ENCODE measurements around the gene MRPS21. TPM values are rescaled to one million over a fixed set of nuclear protein-coding genes. Genes with fewer than 3 reads are reported as not detected.
"Not testable (repeated sequence)": the region's sequence is repeated elsewhere in the genome, so short reads cannot be mapped to it uniquely, and the experiment has no call there.

Gene MRPS21
- total RNA-seq, 1 experiment from 2014 or later = 75.5 TPM

GRCh38 chr1:150314691-150315090, 21.0 kb downstream of the MRPS21 start:
- DNase-seq, H3K27me3 ChIP-seq, H3K36me3 ChIP-seq, H3K4me3 ChIP-seq, H3K9me3 ChIP-seq: not testable (repeated sequence)

GRCh38 chr1:150320667-150320978, 27.0 kb downstream of the MRPS21 start:
- H3K27me3 ChIP-seq = no peaks in the 10 kb centered on the region
- H3K36me3 ChIP-seq = peaks cover 27% of the 10 kb centered on the region
- H3K9me3 ChIP-seq = 0 out of 2 replicates have a peak, but pooled peaks cover 2% of the 10 kb centered on the region
- no peak for DNase-seq
- peak overlapping the region; percentile 99 for H3K4me3 ChIP-seq

GRCh38 chr1:150321826-150322166, 28.1 kb downstream of the MRPS21 start:
- no peak for DNase-seq
- H3K9me3 ChIP-seq = 0 out of 2 replicates have a peak, but pooled peaks cover 2% of the 10 kb centered on the region
- H3K4me3 ChIP-seq = peak overlapping the region; percentile 99
- peaks cover 39% of the 10 kb centered on the region for H3K36me3 ChIP-seq
- H3K27me3 ChIP-seq = no peaks in the 10 kb centered on the region

GRCh38 chr1:150322310-150322709, 28.6 kb downstream of the MRPS21 start:
- H3K27me3 ChIP-seq = no peaks in the 10 kb centered on the region
- H3K9me3 ChIP-seq = 0 out of 2 replicates have a peak, but pooled peaks cover 2% of the 10 kb centered on the region
- H3K4me3 ChIP-seq = peak overlapping the region; percentile 99
- DNase-seq = no peak
- H3K36me3 ChIP-seq = peaks cover 44% of the 10 kb centered on the region

- H3K27me3 ChIP-seq = no peaks in the 10 kb centered on the region
- no peaks in the 10 kb centered on the region for H3K9me3 ChIP-seq
- no peak overlapping the region for H3K4me3 ChIP-seq
- no peak for DNase-seq
- peaks cover 94% of the 10 kb centered on the region for H3K36me3 ChIP-seq
Observed at GRCh38 chr1:150332651-150333290, 39.1 kb downstream of the MRPS21 start.

- no peaks in the 10 kb centered on the region for H3K27me3 ChIP-seq
- peaks cover 92% of the 10 kb centered on the region for H3K36me3 ChIP-seq
- H3K4me3 ChIP-seq = no peak overlapping the region
- H3K9me3 ChIP-seq = no peaks in the 10 kb centered on the region
- DNase-seq = no peak
Observed at GRCh38 chr1:150346316-150346715, 52.7 kb downstream of the MRPS21 start.

- Histone ChIP-seq H3K4me3 (no peak overlapping the region), H3K36me3 (peaks cover 77% of the 10 kb centered on the region), H3K27me3 (no peaks in the 10 kb centered on the region), H3K9me3 (no peaks in the 10 kb centered on the region)
- no peak for DNase-seq
Observed at GRCh38 chr1:150352866-150353265, 59.2 kb downstream of the MRPS21 start.

Other genes with a start within 250 kb of the MRPS21 start
- 26.4 and 47.3 TPM in 2 replicates for gene VPS45, start 226.1 kb upstream of the MRPS21 start, total RNA-seq (2014; rRNA removed; shearing (Covaris generic); ENCODE audit: low replicate concordance)
- 9.9 and 15.8 TPM in 2 replicates for gene PLEKHO1, start 143.9 kb upstream of the MRPS21 start, total RNA-seq (2014; rRNA removed; shearing (Covaris generic); ENCODE audit: low replicate concordance)
- gene ANP32E, start 57.7 kb upstream of the MRPS21 start, total RNA-seq (2014; rRNA removed; shearing (Covaris generic); ENCODE audit: low replicate concordance) = 17.0 and 38.7 TPM in 2 replicates
- gene CA14, start 36.1 kb upstream of the MRPS21 start, total RNA-seq (2014; rRNA removed; shearing (Covaris generic); ENCODE audit: low replicate concordance) = not detected in 2 replicates
- gene APH1A, start 24.8 kb upstream of the MRPS21 start, total RNA-seq (2014; rRNA removed; shearing (Covaris generic); ENCODE audit: low replicate concordance) = 136 and 156 TPM in 2 replicates
- 2.5 TPM in 1 of 2 replicates, not detected in the other for gene C1orf54, start 21.1 kb upstream of the MRPS21 start, total RNA-seq (2014; rRNA removed; shearing (Covaris generic); ENCODE audit: low replicate concordance)
- gene CIART, start 11.3 kb upstream of the MRPS21 start, total RNA-seq (2014; rRNA removed; shearing (Covaris generic); ENCODE audit: low replicate concordance) = not detected in 2 replicates
- 65.9 and 75.5 TPM in 2 replicates for gene PRPF3, start 27.7 kb downstream of the MRPS21 start, total RNA-seq (2014; rRNA removed; shearing (Covaris generic); ENCODE audit: low replicate concordance)
- 2.5 and 10.6 TPM in 2 replicates for gene RPRD2, start 70.3 kb downstream of the MRPS21 start, total RNA-seq (2014; rRNA removed; shearing (Covaris generic); ENCODE audit: low replicate concordance)
- gene TARS2, start 193.6 kb downstream of the MRPS21 start, total RNA-seq (2014; rRNA removed; shearing (Covaris generic); ENCODE audit: low replicate concordance) = 14.7 and 15.4 TPM in 2 replicates
- gene ECM1, start 214.2 kb downstream of the MRPS21 start, total RNA-seq (2014; rRNA removed; shearing (Covaris generic); ENCODE audit: low replicate concordance) = 9.9 and 13.8 TPM in 2 replicates
- not detected in 2 replicates for gene FALEC, start 221.9 kb downstream of the MRPS21 start, total RNA-seq (2014; rRNA removed; shearing (Covaris generic); ENCODE audit: low replicate concordance)